ENCODE measurements around the gene C6orf89.

GRCh38 chr6:36858407-36858981 lies 27.3 kb upstream of the C6orf89 start:
- TF ChIP-seq CTCF (conservative IDR thresholded peaks at IDR 0.05; ENCODE audit: low read depth, low read length) (no peak), EZH2 (IDR thresholded peaks at IDR 0.05; ENCODE audit: borderline replicate concordance, low read depth, low read length, poor library complexity, severe bottlenecking) (no peak)
